Measurements from ENCODE around the gene ZC3H12C.
"Not testable (repeated sequence)": the region's sequence is repeated elsewhere in the genome, so short reads cannot be mapped to it uniquely, and the experiment has no call there.

Gene ZC3H12C

DNA sequence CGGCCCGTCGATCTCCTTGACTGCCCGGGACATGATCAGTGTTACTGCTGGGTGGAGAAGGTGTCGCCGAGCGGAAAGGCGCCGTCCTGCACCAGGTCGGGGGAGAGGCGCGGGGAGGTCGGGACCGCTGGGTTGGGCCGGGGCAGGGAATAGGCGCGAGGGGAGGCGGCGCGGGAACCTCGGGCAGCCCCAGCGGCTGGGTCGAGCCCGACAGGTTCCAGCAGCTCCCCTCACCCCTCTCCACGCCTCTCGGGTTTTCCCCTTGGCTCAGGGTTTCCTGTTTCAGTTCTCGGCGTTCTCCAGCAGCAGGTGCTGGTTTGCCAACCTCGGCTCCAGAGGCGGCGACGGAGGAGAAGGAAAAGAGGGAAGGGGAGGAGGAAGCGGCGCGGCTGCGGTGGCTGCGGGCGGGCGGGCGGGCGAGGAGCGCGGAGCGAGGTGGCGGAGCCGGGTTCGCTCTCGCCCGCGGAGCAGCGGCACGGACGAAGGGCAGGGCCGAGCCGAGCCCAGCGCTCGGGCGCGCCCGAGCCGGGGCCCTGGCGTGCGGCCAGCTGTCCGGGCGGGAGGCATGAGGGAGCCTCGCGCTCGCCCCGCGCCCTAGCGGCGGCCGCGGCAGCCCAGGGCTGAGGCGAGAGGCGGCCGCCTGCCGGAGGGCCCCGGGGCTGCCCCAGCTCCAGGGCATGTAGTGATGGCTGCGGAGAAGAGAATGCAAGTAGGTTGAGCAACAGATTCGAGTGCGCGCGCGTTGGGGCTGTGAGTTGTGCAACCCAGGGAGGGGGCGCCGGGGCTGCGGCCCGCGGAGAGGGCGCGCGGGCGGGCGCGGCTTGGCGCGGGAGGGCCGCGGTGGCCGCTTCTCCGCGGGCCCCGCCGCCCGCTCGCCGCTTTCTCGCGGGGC lies at the start of gene ZC3H12C:
Gene ZC3H12C (plus strand): TSS at position 878 of the 892 bp plus-strand sequence. CDS start 20 bp downstream, outside the sequence.
- no peak for DNase-seq (ENCODE audit: low read depth in 2 of 2)

DNA sequence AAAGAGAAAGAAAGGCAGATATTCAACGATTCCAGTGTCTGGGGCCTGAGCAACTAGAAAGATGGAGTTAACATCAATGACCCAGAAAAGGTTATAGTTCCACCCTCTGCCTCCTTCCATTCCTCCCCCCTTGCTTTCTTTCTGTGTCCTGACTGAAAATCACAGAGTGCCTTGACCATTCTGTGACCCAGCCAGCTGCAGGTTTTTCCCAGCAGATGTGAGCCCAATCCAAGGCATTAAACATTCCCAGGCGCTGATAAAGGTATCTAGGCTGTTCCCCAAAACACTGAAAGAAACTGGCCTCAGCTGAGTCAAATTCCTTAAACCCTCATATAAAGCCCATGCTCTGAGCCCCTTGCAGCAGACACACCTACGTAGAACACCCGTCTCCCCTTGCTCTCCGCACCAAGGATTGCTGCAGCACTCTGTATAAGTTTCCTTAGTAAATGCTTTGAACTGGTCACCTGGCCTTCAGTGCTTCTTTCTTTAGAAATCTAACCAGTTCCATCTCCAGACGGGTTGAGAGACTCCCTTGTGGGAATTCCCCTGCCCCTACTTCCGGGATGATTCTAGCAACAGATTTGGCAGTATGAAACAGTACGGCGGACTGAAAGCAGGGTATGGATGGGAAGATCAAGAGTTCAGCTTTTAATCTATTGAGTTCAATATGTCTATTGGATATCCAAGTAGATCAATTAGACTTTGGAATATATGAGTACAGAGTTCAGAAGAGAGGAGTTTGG lies 48.8 kb upstream of the ZC3H12C start:
- DNase-seq (ENCODE audit: low read depth in 2 of 2): no peak

DNA sequence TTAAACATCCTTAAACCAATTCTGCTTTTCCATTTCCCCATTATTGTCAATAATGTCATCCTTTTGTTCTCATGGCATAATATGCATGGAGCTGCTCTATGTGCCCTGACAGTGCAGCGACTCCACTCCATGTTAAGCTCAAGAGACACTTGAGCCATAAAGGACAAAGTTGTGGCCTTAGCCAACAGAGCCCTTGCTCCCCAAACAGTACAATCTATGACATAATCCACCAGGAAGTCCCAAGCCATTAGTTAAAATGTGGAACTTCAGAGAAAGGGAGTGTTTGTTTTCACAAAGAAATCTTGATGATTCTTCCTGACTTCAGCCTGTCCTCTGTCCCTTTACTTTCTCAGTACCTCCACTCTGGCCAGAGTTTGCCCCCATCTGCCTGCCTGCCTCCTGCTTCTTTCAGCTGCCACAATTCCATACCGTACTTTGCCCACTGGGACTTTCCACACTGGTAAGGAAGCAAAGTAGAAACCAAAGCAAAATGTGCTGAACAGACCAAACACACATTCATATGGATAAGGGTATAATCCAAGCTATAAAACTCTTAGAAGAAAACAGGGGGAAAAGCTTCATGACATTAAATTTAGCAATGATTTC lies 46.3 kb upstream of the ZC3H12C start:
- no peak for DNase-seq (ENCODE audit: low read depth in 2 of 2)

DNA sequence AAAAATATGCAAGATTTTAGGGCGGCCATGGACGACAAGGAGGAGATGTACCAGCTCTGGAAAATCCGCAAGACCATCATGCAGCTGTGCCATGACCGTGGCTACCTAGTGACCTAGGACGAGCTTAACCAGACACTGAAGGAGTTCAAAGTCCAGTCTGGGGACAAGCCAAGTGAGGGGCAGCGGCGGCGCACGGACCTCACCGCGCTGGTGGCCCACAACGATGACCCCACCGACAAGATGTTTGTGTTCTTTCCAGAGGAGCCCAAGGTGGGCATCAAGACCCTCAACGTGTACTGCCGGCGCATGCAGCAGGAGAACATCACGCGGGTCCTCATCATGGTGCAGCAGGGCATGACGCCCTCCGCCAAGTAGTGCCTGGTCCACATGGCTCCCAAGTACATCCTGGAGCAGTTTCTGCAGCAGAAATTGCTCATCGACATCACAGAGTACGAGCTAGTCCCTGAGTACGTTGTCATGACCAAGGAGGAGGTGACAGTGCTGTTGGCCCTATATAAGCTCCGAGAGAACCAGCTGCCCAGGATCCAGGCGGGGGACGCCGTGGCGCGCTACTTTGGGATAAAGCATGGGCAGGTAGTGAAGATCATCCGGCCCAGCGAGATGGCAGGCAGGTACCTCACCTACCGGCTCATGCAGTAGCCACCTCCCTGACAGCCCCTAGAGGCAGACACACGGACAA lies 43.5 kb upstream of the ZC3H12C start:
- DNase-seq (ENCODE audit: low read depth in 2 of 2): no peak

DNA sequence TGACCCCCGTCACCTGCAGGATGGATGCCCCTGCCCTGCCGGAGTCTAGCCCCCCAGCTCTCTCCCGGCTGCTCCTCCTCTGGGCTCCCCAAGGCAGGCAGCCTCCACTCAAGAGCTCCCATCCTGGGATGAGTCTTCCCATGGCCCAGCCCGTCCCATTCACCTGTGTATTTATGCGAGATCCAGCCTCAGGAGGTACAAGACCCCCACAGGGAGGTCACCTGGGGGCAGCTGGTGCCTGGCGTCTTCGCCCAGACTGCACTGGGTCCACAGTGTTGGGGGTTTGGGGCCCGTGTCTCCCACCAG lies 43.0 kb upstream of the ZC3H12C start:
- DNase-seq (ENCODE audit: low read depth in 2 of 2): no peak

DNA sequence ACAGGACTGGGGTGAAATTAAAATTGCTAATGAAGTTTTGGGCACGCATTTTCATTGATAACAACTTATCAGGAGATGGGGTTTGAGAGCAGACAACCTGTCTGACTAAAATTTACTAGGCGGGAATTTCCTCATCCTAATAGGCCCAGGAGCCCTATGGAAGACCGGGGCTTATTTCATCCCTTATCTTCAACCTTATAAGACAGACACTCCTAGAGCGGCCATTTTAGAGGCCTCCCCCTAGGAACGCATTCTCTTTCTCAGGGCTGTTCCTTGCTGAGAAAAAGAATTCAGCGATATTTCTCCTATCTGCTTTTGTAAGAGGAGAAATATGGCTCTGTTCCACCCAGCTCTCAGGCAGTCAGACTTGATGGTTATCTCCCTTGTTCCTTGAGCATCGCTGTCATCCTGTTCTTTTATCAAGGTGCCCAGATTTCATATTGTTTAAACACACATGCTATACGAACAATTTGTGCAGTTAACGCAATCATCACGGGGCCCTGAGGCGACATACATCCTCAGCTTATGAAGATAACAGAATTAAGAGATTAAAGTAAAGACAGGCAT lies 39.3 kb upstream of the ZC3H12C start:
- DNase-seq (ENCODE audit: low read depth in 2 of 2): no peak

DNA sequence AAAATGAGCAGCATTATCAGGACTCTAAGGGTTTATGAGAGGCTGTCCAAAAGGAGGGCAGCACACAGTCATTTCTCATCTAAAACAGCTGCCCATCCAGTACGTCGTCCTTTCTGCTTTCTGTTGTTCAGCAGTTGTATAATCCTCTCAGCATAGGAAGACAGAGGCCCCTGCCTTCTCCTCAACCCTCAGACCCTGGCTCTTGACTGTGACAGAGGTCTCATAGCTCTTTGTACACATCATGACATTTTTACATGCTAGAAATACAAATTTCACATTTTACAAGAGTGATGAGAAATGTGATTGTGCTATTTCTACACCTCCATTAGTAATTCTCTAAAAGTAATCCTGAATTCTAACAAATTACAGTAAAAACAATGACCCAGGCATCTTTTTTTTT lies 36.2 kb upstream of the ZC3H12C start:
- no peak for DNase-seq (ENCODE audit: low read depth in 2 of 2)

DNA sequence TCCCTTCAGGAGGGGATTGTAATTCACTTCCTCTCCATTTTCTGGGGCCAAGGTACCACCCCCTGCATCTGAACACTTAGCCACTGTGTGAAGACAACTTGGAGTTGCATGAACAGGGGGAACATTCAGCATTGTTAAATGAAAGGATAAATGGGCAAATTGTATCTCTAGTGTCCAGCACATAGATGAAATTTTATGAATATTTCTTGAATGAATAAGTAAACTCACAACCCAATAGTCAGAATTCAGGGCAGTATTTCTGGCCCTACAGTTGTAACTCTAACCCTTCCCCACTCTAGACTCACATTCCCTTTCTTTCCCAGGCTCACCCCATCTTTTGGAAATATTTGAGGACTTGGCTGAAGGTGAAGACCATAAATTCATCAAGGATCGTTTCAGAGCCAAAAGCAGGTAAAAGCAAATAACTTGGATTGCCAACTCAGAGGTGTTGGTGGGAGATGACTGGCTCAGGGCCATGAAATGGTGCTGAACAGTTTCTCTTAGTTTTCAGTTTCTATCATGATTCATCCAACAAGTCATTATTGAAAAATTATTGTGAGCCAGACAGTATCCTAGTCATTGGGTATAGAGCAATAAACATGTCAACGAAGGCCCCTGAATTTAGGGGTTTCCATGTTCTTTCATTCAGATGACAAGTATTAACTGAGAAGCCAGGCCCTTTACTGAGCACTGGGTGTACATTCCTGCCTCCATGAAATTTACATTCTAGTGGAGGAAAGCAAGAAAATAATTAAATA lies 33.3 kb upstream of the ZC3H12C start:
- no peak for DNase-seq (ENCODE audit: low read depth in 2 of 2)

DNA sequence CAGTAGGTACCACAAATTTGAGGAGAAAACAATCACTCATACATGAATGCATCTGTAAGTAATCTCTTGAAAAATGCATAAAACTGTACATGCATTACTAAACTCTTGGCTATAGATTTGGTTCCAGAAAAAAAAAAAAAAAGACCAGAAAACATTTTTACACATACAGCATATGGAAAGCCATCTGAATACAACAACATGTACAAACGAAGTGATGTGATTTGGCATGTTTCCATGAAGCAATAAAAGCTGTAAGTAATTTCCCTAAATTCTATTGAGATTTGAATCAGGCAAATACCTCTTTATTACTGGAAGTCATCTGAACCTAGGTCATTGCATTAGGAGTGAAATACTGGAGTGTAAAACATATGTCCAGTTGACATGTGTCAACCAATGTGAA lies 31.9 kb upstream of the ZC3H12C start:
- DNase-seq (ENCODE audit: low read depth in 2 of 2): no peak

DNA sequence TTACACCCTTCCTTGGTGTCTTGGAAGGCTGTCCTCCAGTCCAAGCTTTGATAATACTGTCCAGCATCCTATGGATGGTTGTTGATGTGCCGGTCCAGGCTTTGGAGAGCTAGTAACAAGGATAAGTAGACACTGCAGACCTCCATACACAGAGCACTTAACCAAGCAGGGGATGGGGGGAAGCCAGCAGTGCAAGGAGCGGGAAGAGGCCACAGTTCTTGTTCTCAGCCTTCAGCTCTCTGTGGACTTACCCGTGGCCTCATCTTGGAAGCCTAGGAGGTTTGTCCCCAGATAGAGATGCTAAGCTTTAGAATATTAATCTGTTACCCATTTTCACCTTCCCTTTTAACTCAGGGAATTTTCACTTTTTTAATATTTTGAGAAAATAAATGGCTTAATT lies 30.9 kb upstream of the ZC3H12C start:
- no peak for DNase-seq (ENCODE audit: low read depth in 2 of 2)

DNA sequence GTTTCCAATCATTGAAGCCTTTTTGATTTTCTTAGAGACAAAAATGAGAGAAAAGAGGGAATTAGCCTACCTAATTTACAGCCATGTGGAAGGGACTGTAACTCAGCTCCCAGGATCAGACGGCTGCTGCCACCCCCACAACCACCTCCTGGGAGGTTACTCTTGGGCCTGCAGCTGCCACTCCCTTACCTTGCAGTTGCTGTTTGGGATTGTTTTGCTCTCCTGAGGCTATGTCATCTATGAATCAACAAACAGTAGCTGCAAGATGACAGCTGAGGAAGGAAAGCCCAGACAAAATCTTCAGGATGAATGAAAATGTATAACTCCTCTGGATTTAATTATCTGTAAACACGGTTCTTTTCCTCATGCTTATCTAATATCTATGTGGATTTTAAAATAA lies 28.0 kb upstream of the ZC3H12C start:
- no peak for DNase-seq (ENCODE audit: low read depth in 2 of 2)

DNA sequence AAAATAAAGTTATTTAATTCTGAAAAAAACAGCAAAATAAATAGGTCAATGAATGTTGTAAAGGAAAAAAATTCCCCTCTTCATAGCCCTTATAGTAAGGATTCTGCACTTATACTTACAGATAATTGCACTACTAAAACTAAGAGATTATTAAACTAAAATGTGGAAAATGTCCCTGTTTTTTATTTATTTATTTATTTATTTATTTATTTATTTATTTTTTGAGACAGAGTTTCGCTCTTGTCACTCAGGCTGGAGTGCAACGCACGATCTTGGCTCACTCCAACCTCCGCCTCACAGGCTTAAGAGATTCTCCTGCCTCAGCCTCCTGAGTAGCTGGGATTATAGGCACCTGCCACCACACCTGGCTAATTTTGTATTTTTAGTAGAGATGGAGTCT lies 25.2 kb upstream of the ZC3H12C start:
- DNase-seq (ENCODE audit: low read depth in 2 of 2): not testable (repeated sequence)

DNA sequence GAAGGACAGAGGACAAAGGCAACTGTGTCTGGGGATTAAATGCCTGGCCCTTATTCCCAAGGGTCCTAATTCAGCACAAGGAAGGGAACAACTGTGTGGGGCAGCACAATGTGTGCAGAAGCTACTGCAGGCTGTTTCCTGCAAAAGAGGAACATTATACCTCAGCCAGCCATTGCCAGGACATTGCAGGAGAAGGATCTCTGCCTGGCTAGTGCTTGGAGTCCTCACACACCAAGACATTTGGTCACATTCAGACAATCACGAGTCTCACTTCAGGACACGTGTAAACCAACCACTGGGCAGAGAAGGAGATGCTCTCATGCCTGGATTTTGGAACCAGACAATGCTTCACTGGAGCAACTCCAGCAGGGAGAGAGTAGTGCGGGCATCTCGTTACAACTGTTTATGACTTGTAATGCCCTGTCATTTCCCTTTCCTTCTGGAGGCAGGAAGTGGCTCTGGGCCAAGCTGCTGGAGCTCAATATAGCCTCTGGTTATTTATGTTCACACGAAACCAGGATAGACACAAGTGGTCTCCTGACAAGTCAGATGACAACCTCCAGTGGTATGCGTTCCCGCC lies 23.9 kb upstream of the ZC3H12C start:
- DNase-seq (ENCODE audit: low read depth in 2 of 2): no peak

DNA sequence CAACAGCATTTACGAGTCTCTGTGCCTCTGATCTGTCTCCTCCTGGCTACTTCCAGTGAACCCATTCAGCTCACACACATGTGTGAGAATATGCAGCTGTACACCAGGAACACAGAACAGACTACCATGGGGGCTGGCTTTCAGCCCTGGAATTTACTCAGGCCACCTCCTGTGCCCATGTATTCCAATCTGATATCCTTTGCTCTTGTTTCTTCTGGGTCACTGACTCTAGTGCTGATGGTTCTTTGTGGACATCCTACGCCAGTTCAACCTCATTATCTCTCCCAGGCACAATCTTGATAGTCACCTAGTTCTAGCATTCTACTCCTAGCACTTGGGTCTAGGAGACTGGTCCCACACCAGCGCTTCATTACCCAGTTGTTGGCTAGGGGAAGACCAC lies 23.0 kb upstream of the ZC3H12C start:
- DNase-seq (ENCODE audit: low read depth in 2 of 2): no peak

DNA sequence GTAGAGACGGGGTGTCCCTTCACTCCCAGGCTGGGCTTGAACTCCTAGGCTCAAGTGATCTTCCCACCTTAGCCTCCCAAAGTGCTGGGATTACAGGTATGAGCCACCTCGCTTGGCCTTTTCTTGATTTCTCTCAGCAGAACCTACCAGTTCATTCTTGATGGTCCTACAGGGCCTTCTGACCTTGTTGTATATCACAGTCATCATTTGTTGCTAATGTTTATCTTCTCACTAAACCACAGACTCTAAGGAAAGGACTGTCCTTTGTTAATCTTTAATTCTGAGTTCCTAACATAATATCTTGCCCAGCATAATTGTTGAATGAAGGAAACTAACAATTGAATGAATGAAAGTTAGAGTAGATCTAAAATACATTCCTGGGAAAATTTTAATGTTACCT lies 22.0 kb upstream of the ZC3H12C start:
- DNase-seq (ENCODE audit: low read depth in 2 of 2): no peak

DNA sequence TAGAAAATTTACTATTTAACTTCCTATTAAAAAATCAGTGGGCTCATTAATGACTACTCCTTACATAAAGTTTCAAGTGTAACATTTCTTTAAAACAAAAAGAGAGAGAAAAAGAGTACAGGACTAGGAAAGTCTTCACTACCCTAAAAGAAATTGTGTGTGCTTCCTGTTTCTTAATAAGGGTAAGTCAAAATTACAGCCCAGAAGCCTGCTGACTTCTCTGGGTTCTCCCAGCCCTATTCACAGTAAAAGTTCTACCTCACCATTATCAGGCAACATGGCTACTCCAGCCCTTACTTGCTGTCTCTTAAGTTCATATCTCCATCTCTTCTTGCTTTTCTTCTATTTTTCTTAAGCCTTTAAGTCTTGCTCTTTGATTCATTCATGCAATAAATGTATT lies 20.3 kb upstream of the ZC3H12C start:
- no peak for DNase-seq (ENCODE audit: low read depth in 2 of 2)

DNA sequence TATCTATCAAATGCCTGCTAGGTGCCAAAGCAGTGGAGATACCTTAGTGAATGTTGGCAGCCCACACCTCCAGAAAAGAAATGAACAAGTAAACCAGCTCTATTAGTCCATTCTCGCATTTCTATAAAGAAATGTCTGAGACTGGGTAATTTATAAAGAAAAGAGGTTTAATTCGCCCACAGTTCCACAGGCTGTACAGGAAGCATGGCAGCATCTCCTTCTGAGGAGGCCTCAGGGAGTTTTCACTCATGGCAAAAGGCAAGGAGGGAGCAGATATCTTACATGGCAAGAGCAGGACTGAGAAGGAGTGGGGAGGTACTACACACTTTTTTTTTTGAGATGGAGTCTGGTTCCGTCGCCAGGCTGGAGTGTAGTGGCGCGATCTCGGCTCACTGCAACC lies 18.7 kb upstream of the ZC3H12C start:
- DNase-seq (ENCODE audit: low read depth in 2 of 2): no peak

DNA sequence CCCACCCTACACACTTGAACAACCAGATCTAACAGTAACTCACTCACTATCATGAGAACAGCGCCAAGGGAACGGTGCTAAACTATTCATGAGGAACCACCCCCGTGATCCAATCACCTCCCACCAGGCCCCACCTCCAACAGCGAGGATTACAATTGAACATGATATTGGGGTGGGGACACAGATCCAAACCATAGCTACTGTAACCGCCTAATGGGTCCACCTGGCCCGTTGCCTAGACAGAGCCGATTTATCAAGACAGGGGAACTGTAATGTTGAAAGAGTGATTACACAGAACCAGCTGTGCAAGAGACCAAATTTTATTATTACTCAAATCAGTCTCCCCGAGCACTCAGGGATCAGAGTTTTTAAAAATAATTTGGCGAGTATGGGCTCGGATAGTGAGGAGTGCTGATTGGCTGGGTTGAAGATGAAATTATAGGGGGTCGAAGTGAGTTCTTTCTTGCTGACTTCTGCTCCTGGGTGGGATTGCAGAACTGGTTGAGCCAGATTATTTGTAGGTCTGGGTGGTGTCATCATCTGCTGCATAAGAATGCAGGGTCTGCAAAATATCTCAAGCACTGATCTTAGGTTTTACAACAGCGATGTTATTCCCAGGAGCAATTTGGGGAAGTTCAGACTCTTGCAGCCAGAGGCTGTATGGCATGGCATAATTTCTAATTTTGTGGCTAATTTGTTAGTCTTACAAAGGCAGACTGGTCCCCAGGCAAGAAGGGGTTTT lies 17.9 kb upstream of the ZC3H12C start:
- DNase-seq (ENCODE audit: low read depth in 2 of 2): no peak

DNA sequence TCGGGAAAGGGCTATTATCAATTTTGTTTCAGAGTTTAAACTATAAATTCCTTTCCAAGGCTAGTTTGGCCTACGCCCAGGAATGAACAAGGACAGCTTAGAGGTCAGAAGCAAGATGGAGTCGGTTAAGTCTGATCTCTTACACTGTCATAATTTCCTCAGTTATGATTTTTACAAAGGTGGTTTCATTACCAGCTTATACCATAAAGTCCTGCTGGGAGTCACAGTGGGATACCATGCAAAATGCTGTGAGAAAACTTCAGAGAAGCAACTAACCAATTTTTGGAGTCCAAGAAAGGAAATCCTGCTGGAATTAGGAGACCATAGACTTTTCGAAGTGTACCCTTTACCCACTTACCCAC lies 17.4 kb upstream of the ZC3H12C start:
- no peak for DNase-seq (ENCODE audit: low read depth in 2 of 2)

DNA sequence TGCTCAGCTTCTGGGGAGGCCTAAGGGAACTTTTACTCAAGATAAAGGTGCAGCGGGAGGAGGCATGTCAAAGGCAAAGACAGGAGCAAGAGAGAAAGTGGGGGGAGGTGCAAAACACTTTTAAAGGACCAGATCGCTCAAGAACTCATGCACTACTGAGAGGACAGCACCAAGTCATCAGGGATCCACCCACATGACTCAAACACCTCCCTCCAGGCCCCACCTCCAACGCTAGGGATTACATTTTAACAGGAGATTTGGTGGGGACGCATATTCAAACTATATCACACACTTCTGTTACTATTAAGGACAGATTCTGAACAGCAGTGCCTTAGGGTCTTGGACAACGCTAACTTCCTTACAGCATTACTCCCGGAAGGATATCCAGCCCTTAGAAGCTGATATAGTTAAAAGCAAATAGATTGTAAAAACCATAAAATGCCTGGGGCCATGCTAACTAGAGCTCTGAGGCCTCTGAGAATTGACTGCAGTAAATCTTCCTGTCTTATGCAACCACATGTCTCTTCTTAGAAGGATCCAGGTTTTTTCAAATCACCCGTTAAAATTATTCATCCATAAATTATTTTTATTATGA lies 16.7 kb upstream of the ZC3H12C start:
- no peak for DNase-seq (ENCODE audit: low read depth in 2 of 2)

All from stimulated activated CD8-positive, alpha-beta memory T cell treated with anti-CD3 and anti-CD28 coated beads, Interleukin-7, amount 100 ng/mL, for 1 hour (primary cell).